OCI-LY1 (cell line): ENCODE measurements around the gene CHST3.

Experiments used
- CTCF ChIP-seq: fragments of 200-600 bp; sonication (generic), shearing (Covaris generic); IDR thresholded peaks from 2 replicates; pipeline ENCODE4 v1.5.1; 2017; ENCODE audit warnings: mild to moderate bottlenecking, antibody characterized with exemption, low read length, moderate library complexity, mixed read lengths
- EZH2 ChIP-seq: fragments of 200-600 bp; sonication (generic), shearing (Covaris generic); IDR thresholded peaks from 2 replicates; pipeline ENCODE4 v1.8.0; 2017; ENCODE audit warnings: borderline replicate concordance, mixed run types, mild to moderate bottlenecking, antibody characterized with exemption, low read length, moderate library complexity, mixed read lengths

GRCh38 chr10:72061930-72062329 is 97.7 kb downstream of the CHST3 start:
- TF ChIP-seq CTCF, result no peak
- no peak for TF ChIP-seq EZH2
